NB4 (cell line): ENCODE measurements around the gene ELP6.

Source experiments
- MYC ChIP-seq: IDR thresholded peaks from 2 replicates; pipeline ENCODE4 v1.6.1; 2011; ENCODE audit warnings: low read depth, low read length
- POLR2A ChIP-seq: IDR thresholded peaks from 2 replicates; pipeline ENCODE4 v1.6.1; 2011; ENCODE audit warnings: mild to moderate bottlenecking; ENCODE audit not compliant: insufficient read length; ENCODE audit errors: extremely low read depth
- TF ChIP-seq, protein P1 (sequence below): IDR thresholded peaks from one replicate; pipeline ENCODE4 v1.5.1; 2012; ENCODE audit warnings: low read depth, low read length
- TF ChIP-seq, protein P2 (sequence below): IDR thresholded peaks from 2 replicates; pipeline ENCODE4 v1.6.1; 2011; ENCODE audit warnings: low read depth, low read length

DNA sequence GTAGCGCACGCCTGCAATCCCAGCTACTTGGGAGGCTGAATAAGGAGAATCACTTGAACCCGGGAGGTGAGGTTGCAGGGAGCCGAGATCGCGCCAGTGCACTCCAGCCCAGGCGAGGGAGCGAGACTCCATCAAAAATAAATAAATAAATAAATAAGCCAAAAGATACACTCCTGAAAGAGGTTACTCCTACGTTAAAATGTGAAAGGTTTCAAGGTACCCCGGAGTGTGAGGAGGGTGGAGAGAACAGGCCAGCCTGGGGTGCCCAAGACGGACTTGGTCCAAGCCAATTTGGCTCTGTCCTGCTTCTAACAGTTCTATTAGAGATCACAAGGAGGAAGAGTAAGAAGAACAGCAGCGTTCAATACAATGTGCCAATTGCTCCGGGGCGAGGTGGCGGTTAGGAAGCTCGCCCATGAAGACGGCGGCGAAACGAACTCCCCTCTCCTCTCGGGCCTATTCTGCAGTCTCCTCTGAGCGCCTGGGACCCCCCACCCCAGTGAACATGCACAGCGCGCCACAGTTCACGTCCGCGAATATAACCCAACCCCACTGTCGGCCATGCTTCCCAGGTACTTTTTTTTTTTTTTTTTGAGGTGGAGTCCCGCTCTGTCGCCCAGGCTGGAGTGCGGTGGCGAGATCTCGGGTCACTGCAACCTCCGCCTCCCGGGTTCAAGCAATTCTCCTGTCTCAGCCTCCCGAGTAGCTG, 942 bp downstream of the ELP6 start:
- TF ChIP-seq MYC (peak; percentile 10; the same call in 1 of the 2 replicates), POLR2A (peak; percentile 39)
- TF ChIP-seq, protein P1, sequence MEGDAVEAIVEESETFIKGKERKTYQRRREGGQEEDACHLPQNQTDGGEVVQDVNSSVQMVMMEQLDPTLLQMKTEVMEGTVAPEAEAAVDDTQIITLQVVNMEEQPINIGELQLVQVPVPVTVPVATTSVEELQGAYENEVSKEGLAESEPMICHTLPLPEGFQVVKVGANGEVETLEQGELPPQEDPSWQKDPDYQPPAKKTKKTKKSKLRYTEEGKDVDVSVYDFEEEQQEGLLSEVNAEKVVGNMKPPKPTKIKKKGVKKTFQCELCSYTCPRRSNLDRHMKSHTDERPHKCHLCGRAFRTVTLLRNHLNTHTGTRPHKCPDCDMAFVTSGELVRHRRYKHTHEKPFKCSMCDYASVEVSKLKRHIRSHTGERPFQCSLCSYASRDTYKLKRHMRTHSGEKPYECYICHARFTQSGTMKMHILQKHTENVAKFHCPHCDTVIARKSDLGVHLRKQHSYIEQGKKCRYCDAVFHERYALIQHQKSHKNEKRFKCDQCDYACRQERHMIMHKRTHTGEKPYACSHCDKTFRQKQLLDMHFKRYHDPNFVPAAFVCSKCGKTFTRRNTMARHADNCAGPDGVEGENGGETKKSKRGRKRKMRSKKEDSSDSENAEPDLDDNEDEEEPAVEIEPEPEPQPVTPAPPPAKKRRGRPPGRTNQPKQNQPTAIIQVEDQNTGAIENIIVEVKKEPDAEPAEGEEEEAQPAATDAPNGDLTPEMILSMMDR = no peak
- TF ChIP-seq, protein P2, sequence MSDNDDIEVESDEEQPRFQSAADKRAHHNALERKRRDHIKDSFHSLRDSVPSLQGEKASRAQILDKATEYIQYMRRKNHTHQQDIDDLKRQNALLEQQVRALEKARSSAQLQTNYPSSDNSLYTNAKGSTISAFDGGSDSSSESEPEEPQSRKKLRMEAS = no peak
